ENCODE measurements around the gene PIF1.

DNA sequence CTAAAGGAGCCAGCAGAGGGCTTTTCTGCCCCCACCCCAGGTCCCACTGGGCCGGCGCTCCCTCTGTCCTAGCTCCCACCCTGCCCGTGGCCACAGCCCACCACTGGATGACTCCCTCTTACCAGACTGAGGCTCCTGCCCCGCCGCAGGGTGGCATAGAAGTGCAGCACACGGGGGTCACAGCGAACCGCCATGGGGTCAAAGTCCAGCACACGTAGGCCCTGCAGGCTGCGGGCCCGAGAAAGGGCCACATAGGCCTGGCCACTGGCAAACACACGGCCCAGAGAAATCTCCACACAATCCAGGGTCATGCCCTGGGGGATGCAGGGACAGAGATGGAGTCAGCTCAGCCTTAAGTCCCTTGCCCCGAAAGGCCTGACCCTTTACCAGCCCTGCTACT lies 9.0 kb downstream of the PIF1 start:
- no peak for TF ChIP-seq FOXM1 (IDR thresholded peaks at IDR 0.05; ENCODE audit: borderline replicate concordance, low read depth)
- TF ChIP-seq MAX (IDR thresholded peaks at IDR 0.05): no peak
- no peak for TF ChIP-seq TCF12 (IDR thresholded peaks at IDR 0.05; ENCODE audit: low read depth)
- TF ChIP-seq CEBPB (IDR thresholded peaks at IDR 0.05): no peak
- no peak for TF ChIP-seq RAD21 (IDR thresholded peaks at IDR 0.05; ENCODE audit: low read depth)
- TF ChIP-seq REST (IDR thresholded peaks at IDR 0.05; ENCODE audit: low read depth): no peak
- TF ChIP-seq ZBTB7A (IDR thresholded peaks at IDR 0.05; ENCODE audit: low read depth): no peak

Measured in Ishikawa (cell line).